SIG-M5 treated with dmso at 0.1 percent for 504 hours (cell line): ENCODE data around the gene ACOT7.

Source experiments
- DNase-seq: peaks from one replicate; lab custom pipeline; 2025; ENCODE audit not compliant: unreplicated experiment; lab: John Stamatoyannopoulos, UW

Gene ACOT7

GRCh38 chr1:6292102-6292501, 101.5 kb downstream of the ACOT7 start:
- DNase-seq, result no peak

- no peak for DNase-seq
These were observed 104.9 kb downstream of the ACOT7 start for GRCh38 chr1:6288665-6289064.

GRCh38 chr1:6288026-6288425, 105.5 kb downstream of the ACOT7 start:
- DNase-seq, result no peak

GRCh38 chr1:6287431-6287886, 106.1 kb downstream of the ACOT7 start:
- no peak for DNase-seq

GRCh38 chr1:6287029-6287428, 106.5 kb downstream of the ACOT7 start:
- DNase-seq, result no peak

GRCh38 chr1:6286266-6286665, 107.3 kb downstream of the ACOT7 start:
- no peak for DNase-seq

GRCh38 chr1:6285336-6285735, 108.2 kb downstream of the ACOT7 start:
- no peak for DNase-seq

- DNase-seq, result no peak
These were observed 110.8 kb downstream of the ACOT7 start for GRCh38 chr1:6282577-6283270.

- no peak for DNase-seq
These were observed 111.8 kb downstream of the ACOT7 start for GRCh38 chr1:6281511-6282402.

- DNase-seq, result no peak
These were observed 112.7 kb downstream of the ACOT7 start for GRCh38 chr1:6280761-6281451.

GRCh38 chr1:6279613-6280383, 113.8 kb downstream of the ACOT7 start:
- DNase-seq, result no peak

GRCh38 chr1:6279066-6279465, 114.5 kb downstream of the ACOT7 start:
- DNase-seq, result no peak

GRCh38 chr1:6278263-6278662, 115.3 kb downstream of the ACOT7 start:
- DNase-seq, result no peak

- no peak for DNase-seq
These were observed 116.6 kb downstream of the ACOT7 start for GRCh38 chr1:6276811-6277555.

- DNase-seq, result no peak
These were observed 117.5 kb downstream of the ACOT7 start for GRCh38 chr1:6275826-6276782.

- DNase-seq, result no peak
These were observed 118.9 kb downstream of the ACOT7 start for GRCh38 chr1:6274622-6275139.

- no peak for DNase-seq
These were observed 119.5 kb downstream of the ACOT7 start for GRCh38 chr1:6274102-6274501.

- no peak for DNase-seq
These were observed 120.1 kb downstream of the ACOT7 start for GRCh38 chr1:6273380-6273891.

- no peak for DNase-seq
These were observed 120.7 kb downstream of the ACOT7 start for GRCh38 chr1:6272868-6273267.
